A549 treated with CpdA at 1 μM for 4 hours (cell line): ENCODE measurements around the gene DTX3. TPM values are rescaled to one million over a fixed set of nuclear protein-coding genes. Genes with fewer than 3 reads are reported as not detected.

Source experiments
- total RNA-seq: library from RNA; stranded (reverse); fragments of 200-300 nt; extraction: Qiagen RNA extraction; gene quantifications from 5 replicates; pipeline ENCODE4 v1.2.3, GENCODE V29; 2022; ENCODE audit warnings: low read depth

Gene DTX3
- total RNA-seq, result 14.4 to 21.2 TPM (median 18.1 TPM) in 5 replicates

GRCh38 chr12:57604454-57604991 is at the start of gene DTX3:
Gene DTX3, plus strand, starts transcription at chr12:57604824. Its CDS starts 1,694 bp downstream, at chr12:57606518.

GRCh38 chr12:57590864-57591781 is 13.5 kb upstream of the DTX3 start, which contains the start of gene PIP4K2C:
Gene PIP4K2C, plus strand, starts transcription at chr12:57591192. Its CDS starts 98 bp downstream, at chr12:57591290.

GRCh38 chr12:57611108-57611826 is 6.6 kb downstream of the DTX3 start, which contains the start of gene ARHGEF25:
Gene ARHGEF25, plus strand, starts transcription at chr12:57611435. Its CDS starts 460 bp downstream, at chr12:57611895.

GRCh38 chr12:57632958-57633840 is 28.6 kb downstream of the DTX3 start, which contains the start of gene B4GALNT1:
Gene B4GALNT1, minus strand, starts transcription at chr12:57633201. Its CDS starts 1,069 bp downstream, at chr12:57632132.

Other genes with a start within 250 kb of the DTX3 start
- gene R3HDM2, start 173.8 kb upstream of the DTX3 start, total RNA-seq, result 8.2 to 11.6 TPM (median 10.1 TPM) in 5 replicates
- gene INHBC, start 170.0 kb upstream of the DTX3 start, total RNA-seq, result 0.03 to 0.07 TPM in 2 of 5 replicates, not detected in the others
- 0.07 to 0.20 TPM (median 0.13 TPM) in 4 of 5 replicates, not detected in the other for gene INHBE, start 149.5 kb upstream of the DTX3 start, total RNA-seq
- 7.1 to 13.9 TPM (median 12.0 TPM) in 5 replicates for gene GLI1, start 145.0 kb upstream of the DTX3 start, total RNA-seq
- gene ARHGAP9, start 125.0 kb upstream of the DTX3 start, total RNA-seq, result 0.20 to 0.91 TPM (median 0.40 TPM) in 5 replicates
- 151 to 225 TPM (median 156 TPM) in 5 replicates for gene MARS1, start 116.8 kb upstream of the DTX3 start, total RNA-seq
- 35.7 to 48.5 TPM (median 39.1 TPM) in 5 replicates for gene DDIT3, start 84.3 kb upstream of the DTX3 start, total RNA-seq
- 23.2 to 32.2 TPM (median 27.5 TPM) in 5 replicates for gene MBD6, start 82.0 kb upstream of the DTX3 start, total RNA-seq
- 112 to 184 TPM (median 114 TPM) in 5 replicates for gene DCTN2, start 57.6 kb upstream of the DTX3 start, total RNA-seq
- gene KIF5A, start 54.8 kb upstream of the DTX3 start, total RNA-seq, result 0.17 to 0.31 TPM (median 0.23 TPM) in 5 replicates
- 36.3 to 44.3 TPM (median 42.6 TPM) in 5 replicates for gene PIP4K2C, start 13.6 kb upstream of the DTX3 start, total RNA-seq
- gene ARHGEF25, start 6.6 kb downstream of the DTX3 start, total RNA-seq, result 4.8 to 7.0 TPM (median 6.8 TPM) in 5 replicates
- gene B4GALNT1, start 28.4 kb downstream of the DTX3 start, total RNA-seq, result 36.6 to 54.4 TPM (median 48.1 TPM) in 5 replicates
- gene OS9, start 89.3 kb downstream of the DTX3 start, total RNA-seq, result 116 to 127 TPM (median 119 TPM) in 5 replicates
- 0.13 to 0.20 TPM (median 0.16 TPM) in 5 replicates for gene AGAP2, start 133.9 kb downstream of the DTX3 start, total RNA-seq
- 15.7 to 20.4 TPM (median 17.0 TPM) in 5 replicates for gene TSPAN31, start 140.2 kb downstream of the DTX3 start, total RNA-seq
- 259 to 307 TPM (median 276 TPM) in 5 replicates for gene CDK4, start 147.5 kb downstream of the DTX3 start, total RNA-seq
- 6.1 to 8.8 TPM (median 7.5 TPM) in 5 replicates for gene MARCHF9, start 150.3 kb downstream of the DTX3 start, total RNA-seq
- 1.4 to 3.7 TPM (median 2.3 TPM) in 5 replicates for gene CYP27B1, start 162.3 kb downstream of the DTX3 start, total RNA-seq
- 51.0 to 61.9 TPM (median 57.7 TPM) in 5 replicates for gene METTL1, start 167.3 kb downstream of the DTX3 start, total RNA-seq
- 4.2 to 7.1 TPM (median 6.1 TPM) in 5 replicates for gene EEF1AKMT3, start 167.8 kb downstream of the DTX3 start, total RNA-seq
- 69.5 to 78.2 TPM (median 73.9 TPM) in 5 replicates for gene TSFM, start 178.0 kb downstream of the DTX3 start, total RNA-seq
- gene AVIL, start 213.9 kb downstream of the DTX3 start, total RNA-seq, result 0.31 to 0.78 TPM (median 0.53 TPM) in 5 replicates
- 44.5 to 56.2 TPM (median 52.3 TPM) in 5 replicates for gene CTDSP2, start 241.9 kb downstream of the DTX3 start, total RNA-seq